ENCODE results near the gene LMNB1.

LMNB1 gene

GRCh38 chr5:126872561-126873354, 95.8 kb downstream of the LMNB1 start:
- H3K4me3 ChIP-seq (ENCODE audit: low read depth, low read length): no peak overlapping the region
- no peak overlapping the region for H3K9ac ChIP-seq (ENCODE audit: low read depth, low read length)
- no peaks in the 10 kb centered on the region for H3K27me3 ChIP-seq (ENCODE audit: control insufficient read depth, insufficient read depth, low read length)
- H3K27ac ChIP-seq (ENCODE audit: low read depth, low read length): no peak overlapping the region
- no peaks in the 10 kb centered on the region for H3K36me3 ChIP-seq (ENCODE audit: control insufficient read depth, insufficient read depth, low read length)
- H3K4me1 ChIP-seq (ENCODE audit: control insufficient read depth, insufficient read depth, low read length): peaks cover 21% of the 10 kb centered on the region
- H3K9me3 ChIP-seq (ENCODE audit: control insufficient read depth, insufficient read depth, low read length): no peaks in the 10 kb centered on the region

- peaks cover 10% of the 10 kb centered on the region for H3K4me1 ChIP-seq (ENCODE audit: control insufficient read depth, insufficient read depth, low read length)
- no peaks in the 10 kb centered on the region for H3K36me3 ChIP-seq (ENCODE audit: control insufficient read depth, insufficient read depth, low read length)
- H3K4me3 ChIP-seq (ENCODE audit: low read depth, low read length): no peak overlapping the region
- no peaks in the 10 kb centered on the region for H3K9me3 ChIP-seq (ENCODE audit: control insufficient read depth, insufficient read depth, low read length)
- no peak overlapping the region for H3K9ac ChIP-seq (ENCODE audit: low read depth, low read length)
- H3K27ac ChIP-seq (ENCODE audit: low read depth, low read length): no peak overlapping the region
- no peaks in the 10 kb centered on the region for H3K27me3 ChIP-seq (ENCODE audit: control insufficient read depth, insufficient read depth, low read length)
These were observed 98.4 kb downstream of the LMNB1 start for GRCh38 chr5:126875303-126875785.

- H3K9me3 ChIP-seq (ENCODE audit: control insufficient read depth, insufficient read depth, low read length): no peaks in the 10 kb centered on the region
- H3K27ac ChIP-seq (ENCODE audit: low read depth, low read length): no peak overlapping the region
- no peaks in the 10 kb centered on the region for H3K36me3 ChIP-seq (ENCODE audit: control insufficient read depth, insufficient read depth, low read length)
- H3K4me1 ChIP-seq (ENCODE audit: control insufficient read depth, insufficient read depth, low read length): peaks cover 10% of the 10 kb centered on the region
- H3K9ac ChIP-seq (ENCODE audit: low read depth, low read length): no peak overlapping the region
- H3K4me3 ChIP-seq (ENCODE audit: low read depth, low read length): no peak overlapping the region
- H3K27me3 ChIP-seq (ENCODE audit: control insufficient read depth, insufficient read depth, low read length): no peaks in the 10 kb centered on the region
These were observed 100.7 kb downstream of the LMNB1 start for GRCh38 chr5:126877602-126878001.

- Histone ChIP-seq H3K27me3 (ENCODE audit: control insufficient read depth, insufficient read depth, low read length) (no peaks in the 10 kb centered on the region), H3K36me3 (ENCODE audit: control insufficient read depth, insufficient read depth, low read length) (no peaks in the 10 kb centered on the region), H3K4me1 (ENCODE audit: control insufficient read depth, insufficient read depth, low read length) (peaks cover 10% of the 10 kb centered on the region), H3K9me3 (ENCODE audit: control insufficient read depth, insufficient read depth, low read length) (no peaks in the 10 kb centered on the region), H3K9ac (ENCODE audit: low read depth, low read length) (no peak overlapping the region), H3K27ac (ENCODE audit: low read depth, low read length) (no peak overlapping the region), H3K4me3 (ENCODE audit: low read depth, low read length) (no peak overlapping the region)
These were observed 101.1 kb downstream of the LMNB1 start for GRCh38 chr5:126878085-126878484.

GRCh38 chr5:126878634-126879033, 101.7 kb downstream of the LMNB1 start:
- Histone ChIP-seq H3K27ac (ENCODE audit: low read depth, low read length) (no peak overlapping the region), H3K9me3 (ENCODE audit: control insufficient read depth, insufficient read depth, low read length) (no peaks in the 10 kb centered on the region), H3K4me3 (ENCODE audit: low read depth, low read length) (no peak overlapping the region), H3K36me3 (ENCODE audit: control insufficient read depth, insufficient read depth, low read length) (no peaks in the 10 kb centered on the region), H3K9ac (ENCODE audit: low read depth, low read length) (no peak overlapping the region), H3K4me1 (ENCODE audit: control insufficient read depth, insufficient read depth, low read length) (peaks cover 10% of the 10 kb centered on the region), H3K27me3 (ENCODE audit: control insufficient read depth, insufficient read depth, low read length) (no peaks in the 10 kb centered on the region)

- Histone ChIP-seq H3K4me3 (ENCODE audit: low read depth, low read length) (no peak overlapping the region), H3K27ac (ENCODE audit: low read depth, low read length) (no peak overlapping the region), H3K27me3 (ENCODE audit: control insufficient read depth, insufficient read depth, low read length) (no peaks in the 10 kb centered on the region), H3K36me3 (ENCODE audit: control insufficient read depth, insufficient read depth, low read length) (no peaks in the 10 kb centered on the region), H3K9ac (ENCODE audit: low read depth, low read length) (no peak overlapping the region), H3K9me3 (ENCODE audit: control insufficient read depth, insufficient read depth, low read length) (no peaks in the 10 kb centered on the region), H3K4me1 (ENCODE audit: control insufficient read depth, insufficient read depth, low read length) (no peaks in the 10 kb centered on the region)
These were observed 105.1 kb downstream of the LMNB1 start for GRCh38 chr5:126881821-126882600.

- Histone ChIP-seq H3K27ac (ENCODE audit: low read depth, low read length) (no peak overlapping the region), H3K36me3 (ENCODE audit: control insufficient read depth, insufficient read depth, low read length) (no peaks in the 10 kb centered on the region), H3K4me3 (ENCODE audit: low read depth, low read length) (no peak overlapping the region), H3K9me3 (ENCODE audit: control insufficient read depth, insufficient read depth, low read length) (no peaks in the 10 kb centered on the region), H3K27me3 (ENCODE audit: control insufficient read depth, insufficient read depth, low read length) (no peaks in the 10 kb centered on the region), H3K4me1 (ENCODE audit: control insufficient read depth, insufficient read depth, low read length) (no peaks in the 10 kb centered on the region), H3K9ac (ENCODE audit: low read depth, low read length) (no peak overlapping the region)
These were observed 106.8 kb downstream of the LMNB1 start for GRCh38 chr5:126883564-126884245.

GRCh38 chr5:126884269-126884819, 107.4 kb downstream of the LMNB1 start:
- Histone ChIP-seq H3K36me3 (ENCODE audit: control insufficient read depth, insufficient read depth, low read length) (no peaks in the 10 kb centered on the region), H3K9me3 (ENCODE audit: control insufficient read depth, insufficient read depth, low read length) (no peaks in the 10 kb centered on the region), H3K27me3 (ENCODE audit: control insufficient read depth, insufficient read depth, low read length) (no peaks in the 10 kb centered on the region), H3K4me1 (ENCODE audit: control insufficient read depth, insufficient read depth, low read length) (no peaks in the 10 kb centered on the region), H3K9ac (ENCODE audit: low read depth, low read length) (no peak overlapping the region), H3K4me3 (ENCODE audit: low read depth, low read length) (no peak overlapping the region), H3K27ac (ENCODE audit: low read depth, low read length) (no peak overlapping the region)
